Chondrocyte (in vitro differentiated cells): ENCODE measurements around the gene SEPHS2. TPM values are rescaled to one million over a fixed set of nuclear protein-coding genes. Genes with fewer than 3 reads are reported as not detected.

Experiments used
- DNase-seq: peaks from one replicate; pipeline ENCODE4 v3.0.0; 2021; ENCODE audit warnings: mixed read lengths, low spot score
- H3K27ac Mint-ChIP-seq: one replicate; pipeline ENCODE4 v1.8.0; 2021; ENCODE audit warnings: mild to moderate bottlenecking, moderate library complexity, mixed read lengths; ENCODE audit not compliant: unreplicated experiment
- H3K27me3 Mint-ChIP-seq: 2 replicates; pipeline ENCODE4 v1.8.0; 2021; ENCODE audit warnings: low read depth, mixed read lengths
- H3K36me3 Mint-ChIP-seq: 2 replicates; pipeline ENCODE4 v1.8.0; 2021; ENCODE audit warnings: low read depth, mixed read lengths
- H3K4me1 Mint-ChIP-seq: 2 replicates; pipeline ENCODE4 v1.8.0; 2021; ENCODE audit warnings: low read depth, mild to moderate bottlenecking, mixed read lengths
- H3K4me3 Mint-ChIP-seq: one replicate; pipeline ENCODE4 v1.8.0; 2021; ENCODE audit warnings: mild to moderate bottlenecking, moderate library complexity, mixed read lengths; ENCODE audit not compliant: unreplicated experiment
- H3K9me3 Mint-ChIP-seq: 2 replicates; pipeline ENCODE4 v1.8.0; 2021; ENCODE audit warnings: low read depth, mixed read lengths
- total RNA-seq: library from RNA; stranded (reverse); gene quantifications from 3 replicates; pipeline ENCODE4 v1.2.1, GENCODE V29; 2021
- TF ChIP-seq, protein P1 (sequence below): fragments of 200-600 bp; sonication (generic); IDR thresholded peaks from 2 replicates; pipeline ENCODE4 v1.5.0; 2021; ENCODE audit warnings: antibody characterized with exemption, mild to moderate bottlenecking, moderate library complexity

Gene SEPHS2
- total RNA-seq, 1 donor from 2014 or later: 54.3 TPM

DNA sequence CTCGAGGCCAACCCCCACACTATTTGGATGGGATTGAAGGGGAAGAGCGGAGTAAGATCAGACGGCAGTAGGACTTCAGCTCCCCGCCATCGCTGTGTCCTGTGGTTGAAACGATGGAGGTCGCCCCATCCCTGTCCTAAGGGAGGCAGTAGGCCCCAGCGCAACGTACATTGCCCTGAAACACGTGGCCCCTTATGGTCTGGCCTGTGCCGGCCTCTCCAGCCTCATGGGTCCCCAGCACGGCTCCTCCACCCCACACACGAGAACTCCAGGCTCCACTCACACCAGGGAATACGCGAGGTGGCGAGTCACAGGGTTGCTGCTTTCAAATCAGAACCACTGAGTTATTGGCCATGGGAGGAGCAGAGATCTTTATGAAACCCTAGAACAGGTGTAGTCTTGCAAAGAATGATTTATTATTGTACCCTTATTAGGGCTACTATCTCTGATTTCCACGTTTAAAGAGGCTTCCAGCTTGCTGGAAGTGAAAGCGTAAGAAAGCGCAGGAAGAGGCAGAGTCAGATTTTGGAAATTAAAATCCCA, 15.2 kb downstream of the SEPHS2 start:
- DNase-seq: no peak
- no peaks in the 10 kb centered on the region for H3K9me3 Mint-ChIP-seq
- H3K27ac Mint-ChIP-seq: no peak overlapping the region
- no peaks in the 10 kb centered on the region for H3K27me3 Mint-ChIP-seq
- H3K4me3 Mint-ChIP-seq: no peak overlapping the region
- H3K36me3 Mint-ChIP-seq: peaks cover 5% of the 10 kb centered on the region
- H3K4me1 Mint-ChIP-seq: peaks cover 6% of the 10 kb centered on the region
- TF ChIP-seq, protein P1, sequence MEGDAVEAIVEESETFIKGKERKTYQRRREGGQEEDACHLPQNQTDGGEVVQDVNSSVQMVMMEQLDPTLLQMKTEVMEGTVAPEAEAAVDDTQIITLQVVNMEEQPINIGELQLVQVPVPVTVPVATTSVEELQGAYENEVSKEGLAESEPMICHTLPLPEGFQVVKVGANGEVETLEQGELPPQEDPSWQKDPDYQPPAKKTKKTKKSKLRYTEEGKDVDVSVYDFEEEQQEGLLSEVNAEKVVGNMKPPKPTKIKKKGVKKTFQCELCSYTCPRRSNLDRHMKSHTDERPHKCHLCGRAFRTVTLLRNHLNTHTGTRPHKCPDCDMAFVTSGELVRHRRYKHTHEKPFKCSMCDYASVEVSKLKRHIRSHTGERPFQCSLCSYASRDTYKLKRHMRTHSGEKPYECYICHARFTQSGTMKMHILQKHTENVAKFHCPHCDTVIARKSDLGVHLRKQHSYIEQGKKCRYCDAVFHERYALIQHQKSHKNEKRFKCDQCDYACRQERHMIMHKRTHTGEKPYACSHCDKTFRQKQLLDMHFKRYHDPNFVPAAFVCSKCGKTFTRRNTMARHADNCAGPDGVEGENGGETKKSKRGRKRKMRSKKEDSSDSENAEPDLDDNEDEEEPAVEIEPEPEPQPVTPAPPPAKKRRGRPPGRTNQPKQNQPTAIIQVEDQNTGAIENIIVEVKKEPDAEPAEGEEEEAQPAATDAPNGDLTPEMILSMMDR: peak; percentile 71

DNA sequence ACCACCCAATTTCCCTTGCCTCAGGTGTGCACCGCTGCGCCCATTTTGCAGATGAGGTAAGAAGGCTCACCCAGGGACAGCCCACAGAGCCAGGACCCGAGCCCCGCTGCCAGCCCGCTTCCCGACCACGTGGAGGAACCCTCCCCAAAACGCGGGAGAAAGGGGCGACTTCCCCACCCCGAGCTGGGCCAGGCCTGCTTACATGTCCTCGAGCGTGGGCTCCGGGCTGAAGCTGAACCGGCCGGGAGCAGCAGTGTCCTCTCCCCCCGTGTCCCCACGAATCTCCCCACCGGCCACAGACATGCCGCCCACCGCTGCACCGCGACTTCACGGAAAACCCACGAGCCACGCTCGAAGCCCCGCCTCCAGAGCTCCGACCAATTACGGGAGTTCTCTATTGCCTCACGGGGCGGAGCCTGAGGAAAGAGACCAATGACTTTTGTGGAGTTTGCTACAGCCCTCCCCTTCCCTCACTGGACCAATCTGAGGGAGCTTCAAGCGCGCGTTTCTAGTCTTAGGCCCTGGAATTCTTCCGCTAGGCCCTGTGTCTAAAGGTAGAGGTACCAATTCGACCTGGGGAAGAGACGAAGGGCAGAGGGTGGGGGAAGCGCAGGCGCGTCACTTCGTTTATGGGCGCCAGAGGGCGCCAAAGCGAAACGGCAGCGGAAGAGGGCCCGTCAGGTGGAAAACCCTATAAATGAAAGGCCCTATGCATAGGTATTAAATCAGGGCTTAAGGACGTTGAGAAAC, 15.8 kb downstream of the SEPHS2 start, which contains the start of gene DCTPP1:
TSS of gene DCTPP1 (minus strand) at position 353 of the 750 bp plus-strand sequence. CDS start at position 303, 50 bp downstream.
- DNase-seq: peak; percentile 92
- Mint-ChIP-seq H3K36me3 (peaks cover 5% of the 10 kb centered on the region), H3K4me1 (peaks cover 6% of the 10 kb centered on the region), H3K4me3 (no peak within 1 kb of the TSS), H3K9me3 (no peaks in the 10 kb centered on the region), H3K27me3 (no peaks in the 10 kb centered on the region), H3K27ac (no peak within 1 kb of the TSS)
- TF ChIP-seq, protein P1: peak; percentile 87

GRCh38 chr16:30429418-30429677, 16.3 kb downstream of the SEPHS2 start:
- DNase-seq: no peak
- TF ChIP-seq, protein P1: no peak
- Mint-ChIP-seq H3K27me3 (no peaks in the 10 kb centered on the region), H3K4me3 (no peak overlapping the region), H3K9me3 (no peaks in the 10 kb centered on the region), H3K36me3 (peaks cover 5% of the 10 kb centered on the region), H3K27ac (no peak overlapping the region), H3K4me1 (peaks cover 6% of the 10 kb centered on the region)

GRCh38 chr16:30428055-30428454, 17.6 kb downstream of the SEPHS2 start:
- Mint-ChIP-seq H3K4me1 (peaks cover 6% of the 10 kb centered on the region), H3K27me3 (no peaks in the 10 kb centered on the region), H3K36me3 (peaks cover 7% of the 10 kb centered on the region), H3K4me3 (no peak overlapping the region), H3K27ac (no peak overlapping the region), H3K9me3 (no peaks in the 10 kb centered on the region)
- TF ChIP-seq, protein P1: no peak
- no peak for DNase-seq

DNA sequence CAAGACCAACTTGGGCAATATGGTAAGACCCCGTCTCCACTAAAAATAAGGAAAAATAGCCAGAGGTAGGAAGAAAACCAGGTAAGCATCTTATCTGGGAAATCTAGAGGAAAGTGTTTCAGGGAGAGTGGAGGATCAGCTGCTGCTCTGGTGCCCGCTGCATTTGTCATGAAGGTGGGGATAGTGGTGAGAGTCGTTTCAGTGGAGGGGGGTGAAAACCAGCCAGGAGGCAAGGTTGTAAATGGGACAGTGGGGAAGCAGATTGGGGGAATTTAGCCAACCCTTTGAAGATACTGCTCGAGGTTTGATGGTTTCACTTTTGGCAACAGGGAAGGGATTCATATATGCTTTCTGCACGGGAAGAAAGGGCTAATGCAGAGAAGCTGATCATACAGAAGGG, 24.7 kb downstream of the SEPHS2 start:
- no peaks in the 10 kb centered on the region for H3K9me3 Mint-ChIP-seq
- peaks cover 9% of the 10 kb centered on the region for H3K36me3 Mint-ChIP-seq
- no peak overlapping the region for H3K4me3 Mint-ChIP-seq
- H3K27me3 Mint-ChIP-seq: no peaks in the 10 kb centered on the region
- TF ChIP-seq, protein P1: no peak
- H3K4me1 Mint-ChIP-seq: peaks cover 7% of the 10 kb centered on the region
- no peak overlapping the region for H3K27ac Mint-ChIP-seq
- no peak for DNase-seq
